OCI-LY1 (cell line): ENCODE measurements around the gene IFNA16.
"Not testable (repeated sequence)": the region's sequence is repeated elsewhere in the genome, so short reads cannot be mapped to it uniquely, and the experiment has no call there.

Experiments
- CTCF ChIP-seq: fragments of 200-600 bp; sonication (generic), shearing (Covaris generic); IDR thresholded peaks from 2 replicates; pipeline ENCODE4 v1.5.1; 2017; ENCODE audit warnings: mild to moderate bottlenecking, antibody characterized with exemption, low read length, moderate library complexity, mixed read lengths
- EZH2 ChIP-seq: fragments of 200-600 bp; sonication (generic), shearing (Covaris generic); IDR thresholded peaks from 2 replicates; pipeline ENCODE4 v1.8.0; 2017; ENCODE audit warnings: borderline replicate concordance, mixed run types, mild to moderate bottlenecking, antibody characterized with exemption, low read length, moderate library complexity, mixed read lengths

DNA sequence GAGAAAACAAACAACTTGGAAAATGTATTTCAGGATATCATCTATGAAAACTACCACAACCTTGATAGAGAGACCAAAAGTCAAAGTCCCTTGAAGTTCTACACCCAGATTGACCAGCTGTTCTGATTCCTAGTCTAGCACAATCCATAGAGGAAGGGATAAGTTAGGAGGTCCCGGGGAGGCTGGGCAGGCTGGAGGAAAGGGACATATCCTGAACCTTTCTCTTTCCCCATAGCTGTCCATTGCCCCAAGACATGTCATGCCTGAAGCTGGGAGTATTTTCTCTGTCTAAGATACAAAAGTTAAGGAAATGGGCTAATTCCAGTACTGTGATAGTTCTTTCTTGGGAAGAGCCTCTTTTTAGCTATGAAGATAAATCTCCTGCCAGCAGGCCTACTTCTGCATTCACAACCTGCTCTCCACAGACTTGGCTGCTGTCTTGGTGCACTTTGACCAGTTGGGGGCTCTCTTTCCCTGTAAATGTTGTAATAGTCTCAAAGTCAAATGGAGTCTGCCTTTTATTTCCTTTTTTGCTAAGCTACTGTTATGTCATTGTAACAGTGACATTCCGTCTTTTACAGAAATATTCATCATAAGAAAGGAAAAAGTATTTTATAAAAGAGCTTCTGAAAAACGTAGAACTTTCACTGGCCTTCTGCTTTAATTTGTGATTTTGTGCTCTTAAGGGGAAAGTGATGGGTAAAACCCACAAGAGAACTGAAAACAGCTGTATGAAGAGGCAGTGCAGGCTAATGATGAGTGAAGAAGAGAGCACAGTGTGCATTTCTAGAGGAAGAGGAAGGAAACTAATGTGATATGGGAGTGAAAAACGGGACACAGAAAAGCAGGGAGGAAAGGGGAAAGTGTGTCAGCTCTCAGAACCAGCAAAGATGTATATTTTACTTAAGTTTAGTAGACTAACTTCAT is 34.0 kb downstream of the IFNA16 start:
- peak; percentile 66 for TF ChIP-seq CTCF
- TF ChIP-seq EZH2, result not testable (repeated sequence)
